GM18498 (cell line): Measurements from ENCODE around the gene TBCD.
"Not testable (repeated sequence)": the region's sequence is repeated elsewhere in the genome, so short reads cannot be mapped to it uniquely, and the experiment has no call there.

Source experiments
- ATAC-seq: cut with Tn5 transposase; IDR thresholded peaks from one replicate; pipeline ENCODE4 v1.9.1; 2021; ENCODE audit warnings: mild to moderate bottlenecking, moderate library complexity; ENCODE audit not compliant: unreplicated experiment

The TBCD gene

GRCh38 chr17:82984249-82984617 is 232.4 kb downstream of the TBCD start:
- ATAC-seq = not testable (repeated sequence)

GRCh38 chr17:82984751-82985427 is 233.0 kb downstream of the TBCD start:
- ATAC-seq = no peak

GRCh38 chr17:82985428-82985805 is 233.6 kb downstream of the TBCD start:
- no peak for ATAC-seq

- ATAC-seq = no peak
Measured at GRCh38 chr17:82985973-82986372, 234.1 kb downstream of the TBCD start.

DNA sequence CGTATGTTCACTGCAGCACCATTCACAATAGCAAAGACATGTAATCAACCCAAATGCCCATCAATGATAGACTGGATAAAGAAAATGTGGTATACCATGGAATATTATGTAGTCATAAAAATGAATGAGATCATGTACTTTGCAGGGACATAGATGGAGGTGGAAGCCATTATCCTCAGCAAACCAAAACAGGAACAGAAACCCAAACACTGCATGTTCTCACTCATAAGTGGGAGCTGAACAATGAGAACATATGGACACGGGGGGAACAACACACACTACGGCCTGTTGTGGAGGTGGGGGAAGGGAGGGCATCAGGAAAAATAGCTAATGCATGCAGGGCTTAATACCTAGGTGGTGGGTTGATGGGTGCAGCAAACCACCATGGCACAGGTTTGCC is 237.2 kb downstream of the TBCD start:
- ATAC-seq = not testable (repeated sequence)

GRCh38 chr17:82989881-82990280 is 238.0 kb downstream of the TBCD start:
- no peak for ATAC-seq

GRCh38 chr17:82993005-82993404 is 241.1 kb downstream of the TBCD start:
- no peak for ATAC-seq
